Measurements from ENCODE around the gene DMAC2L. TPM values are rescaled to one million over a fixed set of nuclear protein-coding genes. Genes with fewer than 3 reads are reported as not detected.

Gene DMAC2L
- polyA plus RNA-seq, 1 of the 3 experiments (the other 2 are of a cell fraction) = 20.3 TPM

DNA sequence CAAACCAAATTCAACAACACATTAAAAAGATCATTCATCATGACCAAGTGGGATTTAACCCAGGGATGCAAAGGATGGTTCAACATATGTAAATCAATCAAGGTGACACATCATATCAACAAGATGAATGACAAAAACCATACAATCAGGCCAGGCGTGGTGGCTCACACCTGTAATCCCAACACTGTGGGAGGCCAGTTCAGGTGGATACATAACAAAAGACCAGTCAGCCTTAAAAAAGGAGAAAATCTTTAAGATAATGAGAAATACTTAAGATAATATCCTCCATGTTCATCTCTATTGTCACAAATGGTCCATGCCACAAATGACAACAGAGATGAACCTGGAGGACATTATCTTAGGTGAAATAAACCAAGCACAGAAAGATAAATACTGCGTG lies 12.5 kb upstream of the DMAC2L start (continued):
- no peak for TF ChIP-seq CHD2 (IDR thresholded peaks at IDR 0.05; ENCODE audit: low read length, partially characterized antibody)

GRCh38 chr14:50301914-50302313 lies 10.2 kb upstream of the DMAC2L start:
- Histone ChIP-seq H3K4me2 (no peak overlapping the region), H3K27ac (ENCODE audit: low read depth in 2 of 2, low read length in 1 of 2) (no peak overlapping the region), H3K27me3 (ENCODE audit: insufficient read depth) (no peaks in the 10 kb centered on the region), H3K4me3 (ENCODE audit: low read depth in 2 of 2, low read length in 1 of 2) (no peak overlapping the region), H3K9ac (no peak overlapping the region), H3K36me3 (replicated peaks in 1 of 2; ENCODE audit: control insufficient read depth in 1 of 2, insufficient read depth in 2 of 2, low read length in 1 of 2) (peaks cover 0 to 10% of the 10 kb centered on the region in 2 experiments), H3F3A (replicated peaks; ENCODE audit: insufficient read depth) (no peaks in the 10 kb centered on the region), H3K4me1 (ENCODE audit: control insufficient read depth in 1 of 2, insufficient read depth in 2 of 2, low read depth in 1 of 2, low read length in 1 of 2) (no peaks in the 10 kb centered on the region), H4K20me1 (ENCODE audit: insufficient read depth) (no peaks in the 10 kb centered on the region), H3K9me2 (no peaks in the 10 kb centered on the region), H3K79me2 (ENCODE audit: insufficient read depth) (0 out of 2 replicates have a peak, but pooled peaks cover 5% of the 10 kb centered on the region), H2AFZ (ENCODE audit: low read depth) (no peak overlapping the region), H3K9me3 (no peaks in the 10 kb centered on the region)
- POLR2A ChIA-PET = interaction anchor here (0.7 kb wide), 1 partner anchor 10 kb away, joined by 4 read pairs; the partner anchor contains the start of genes DMAC2L and L2HGDH
- no peak for TF ChIP-seq TAF1 (IDR thresholded peaks at IDR 0.05; ENCODE audit: borderline replicate concordance, low read depth, low read length)
- DNase-seq = no peak
- CTCF ChIA-PET = no interaction called here

- no peak overlapping the region for H3K9ac ChIP-seq
- no peaks in the 10 kb centered on the region for H3K9me3 ChIP-seq
- no peaks in the 10 kb centered on the region for H4K20me1 ChIP-seq (ENCODE audit: insufficient read depth)
- no peak overlapping the region for H3K27ac ChIP-seq (ENCODE audit: low read depth in 2 of 2, low read length in 1 of 2)
- no peak overlapping the region for H3K4me3 ChIP-seq (ENCODE audit: low read depth in 2 of 2, low read length in 1 of 2)
- H2AFZ ChIP-seq (ENCODE audit: low read depth) = no peak overlapping the region
- H3K9me2 ChIP-seq = peaks cover 3% of the 10 kb centered on the region; the same call in 1 of the 2 replicates
- H3K4me2 ChIP-seq = no peak overlapping the region
- H3K79me2 ChIP-seq (ENCODE audit: insufficient read depth) = 0 out of 2 replicates have a peak, but pooled peaks cover 5% of the 10 kb centered on the region
- peaks cover 0 to 10% of the 10 kb centered on the region in 2 experiments for H3K36me3 ChIP-seq (replicated peaks in 1 of 2; ENCODE audit: control insufficient read depth in 1 of 2, insufficient read depth in 2 of 2, low read length in 1 of 2)
- DNase-seq = no peak
- POLR2A ChIA-PET = no interaction called here
- CTCF ChIA-PET = interaction anchor here (1.0 kb wide), 1 partner anchor 56 kb away, joined by 3 read pairs; no protein-coding TSS in a partner anchor
- H3F3A ChIP-seq (replicated peaks; ENCODE audit: insufficient read depth) = no peaks in the 10 kb centered on the region
- no peaks in the 10 kb centered on the region for H3K4me1 ChIP-seq (ENCODE audit: control insufficient read depth in 1 of 2, insufficient read depth in 2 of 2, low read depth in 1 of 2, low read length in 1 of 2)
- TF ChIP-seq IRF3 (IDR thresholded peaks at IDR 0.05; ENCODE audit: low read depth, low read length) (no peak), TCF12 (IDR thresholded peaks at IDR 0.05) (no peak), RAD21 (IDR thresholded peaks at IDR 0.05; ENCODE audit: low read length) (no peak), NRF1 (IDR thresholded peaks at IDR 0.05; ENCODE audit: low read depth, low read length) (no peak), TAF1 (IDR thresholded peaks at IDR 0.05; ENCODE audit: borderline replicate concordance, low read depth, low read length) (no peak), NFIC (IDR thresholded peaks at IDR 0.05; ENCODE audit: borderline replicate concordance) (no peak)
- TF ChIP-seq, protein P1, sequence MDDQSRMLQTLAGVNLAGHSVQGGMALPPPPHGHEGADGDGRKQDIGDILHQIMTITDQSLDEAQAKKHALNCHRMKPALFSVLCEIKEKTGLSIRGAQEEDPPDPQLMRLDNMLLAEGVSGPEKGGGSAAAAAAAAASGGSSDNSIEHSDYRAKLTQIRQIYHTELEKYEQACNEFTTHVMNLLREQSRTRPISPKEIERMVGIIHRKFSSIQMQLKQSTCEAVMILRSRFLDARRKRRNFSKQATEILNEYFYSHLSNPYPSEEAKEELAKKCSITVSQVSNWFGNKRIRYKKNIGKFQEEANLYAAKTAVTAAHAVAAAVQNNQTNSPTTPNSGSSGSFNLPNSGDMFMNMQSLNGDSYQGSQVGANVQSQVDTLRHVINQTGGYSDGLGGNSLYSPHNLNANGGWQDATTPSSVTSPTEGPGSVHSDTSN (IDR thresholded peaks at IDR 0.05) = no peak
- no peaks in the 10 kb centered on the region for H3K27me3 ChIP-seq (ENCODE audit: insufficient read depth)
- WGBS (ENCODE audit: low lambda C conversion rate) = 95% methylated on average over 8 of the region's 8 CpGs
Measured at GRCh38 chr14:50303744-50304471, 8.2 kb upstream of the DMAC2L start.

Measured in SK-N-SH (cell line).